ENCODE measurements around the gene CD99L2. TPM values are rescaled to one million over a fixed set of nuclear protein-coding genes. Genes with fewer than 3 reads are reported as not detected.
"Not testable (repeated sequence)": the region's sequence is repeated elsewhere in the genome, so short reads cannot be mapped to it uniquely, and the experiment has no call there.

The CD99L2 gene
- total RNA-seq, 1 experiment from 2014 or later: 7.3 TPM

DNA sequence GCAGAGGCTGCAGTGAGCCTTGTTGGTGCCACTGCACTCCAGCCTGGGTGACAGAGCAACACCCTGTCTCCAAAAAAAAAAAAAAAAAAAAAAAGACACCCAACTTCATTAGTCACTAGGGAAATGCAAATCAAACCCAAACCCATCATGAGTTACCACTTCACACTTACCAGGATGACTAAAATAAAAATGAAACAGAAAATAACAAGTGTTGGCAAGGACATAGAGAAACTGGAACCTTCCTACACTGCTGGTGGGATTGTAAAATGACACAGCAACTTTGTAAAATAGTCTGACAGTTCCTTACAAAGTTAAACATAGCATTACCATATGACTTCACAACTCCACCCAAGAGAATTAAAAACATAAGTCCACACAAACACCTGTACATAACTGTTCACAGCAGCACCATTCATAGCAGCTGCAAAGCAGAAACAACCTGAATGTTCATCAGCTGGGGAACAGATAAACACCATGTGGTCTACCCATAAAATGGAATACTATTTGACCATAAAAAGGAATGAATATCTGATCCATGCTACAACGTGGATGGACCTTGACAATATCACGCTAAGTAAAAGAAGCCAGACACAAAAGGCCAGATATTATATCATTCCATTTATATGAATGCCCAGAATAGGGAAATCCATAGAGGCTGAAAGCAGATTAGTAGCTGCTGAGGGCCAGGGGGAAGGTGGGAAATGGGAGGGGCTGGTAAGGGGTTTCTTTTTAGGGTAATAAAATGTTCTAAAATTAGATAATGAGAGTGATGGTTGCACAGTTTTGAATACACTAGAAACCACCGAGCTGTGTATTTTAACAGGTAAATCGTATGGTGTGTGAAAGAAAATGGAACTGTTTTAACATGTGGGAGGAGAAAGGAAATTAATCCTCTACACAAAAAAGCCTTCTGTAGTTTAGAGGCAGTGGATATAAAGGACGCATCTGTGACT, 18.3 kb downstream of the CD99L2 start:
- Histone ChIP-seq H4K8ac (replicated peaks; ENCODE audit: insufficient read length, low read depth, low read length) (no peak overlapping the region), H2BK5ac (ENCODE audit: insufficient read length, low read length) (no peak overlapping the region), H3K4ac (ENCODE audit: low read depth, low read length) (no peak overlapping the region), H3K79me2 (ENCODE audit: insufficient read depth, low read length) (no peaks in the 10 kb centered on the region; the same call in 1 of the 2 replicates), H3K56ac (ENCODE audit: insufficient read length, low read depth, low read length) (no peak overlapping the region), H2AK5ac (ENCODE audit: insufficient read length, low read length) (no peak overlapping the region), H3K79me1 (ENCODE audit: insufficient read depth, low read depth, low read length, poor library complexity, severe bottlenecking) (peaks cover 3% of the 10 kb centered on the region), H3K4me2 (ENCODE audit: insufficient read depth, insufficient read length, low read length) (no peak overlapping the region), H2BK15ac (ENCODE audit: low read depth, low read length) (no peak overlapping the region), H3K4me1 (ENCODE audit: insufficient read depth, low read length) (peaks cover 2% of the 10 kb centered on the region; the same call in 1 of the 2 replicates), H3K23me2 (ENCODE audit: insufficient read length, low read depth, low read length, poor library complexity, severe bottlenecking) (no peaks in the 10 kb centered on the region), H2BK120ac (ENCODE audit: low read depth, low read length, poor library complexity, severe bottlenecking) (no peak overlapping the region), H4K91ac (ENCODE audit: insufficient read length, low read depth, low read length) (no peak overlapping the region), H3K14ac (ENCODE audit: insufficient read depth, low read length) (no peak overlapping the region), H3K27me3 (ENCODE audit: insufficient read depth, low read length) (no peaks in the 10 kb centered on the region), H2AFZ (ENCODE audit: low read length) (no peak overlapping the region), H3K9ac (ENCODE audit: extremely low read depth, insufficient read length, low read length) (no peak overlapping the region), H3K23ac (ENCODE audit: insufficient read length, low read depth, low read length) (no peak overlapping the region), H3T11ph (ENCODE audit: low read length) (no peak overlapping the region), H2BK20ac (ENCODE audit: low read depth, low read length, poor library complexity, severe bottlenecking) (no peak overlapping the region), H3K18ac (ENCODE audit: insufficient read length, low read depth, low read length) (no peak overlapping the region), H2BK12ac (ENCODE audit: insufficient read length, low read depth, low read length) (no peak overlapping the region), H4K5ac (ENCODE audit: insufficient read length, low read depth, low read length) (no peak overlapping the region), H4K20me1 (ENCODE audit: control insufficient read depth, insufficient read depth, insufficient read length) (no peaks in the 10 kb centered on the region), H3K9me3 (ENCODE audit: control insufficient read depth, low read depth, low read length) (peaks cover 6% of the 10 kb centered on the region), H3K27ac (ENCODE audit: insufficient read length, low read depth, low read length) (no peak overlapping the region)
- no CpG with 5 or more reads among the region's 5 CpGs for WGBS (ENCODE audit: extremely low coverage, insufficient read length, low lambda C conversion rate)
- Mint-ChIP-seq H3K27me3 (ENCODE audit: low read depth) (no peaks in the 10 kb centered on the region), H3K27ac (no peak overlapping the region), H3K36me3 (ENCODE audit: insufficient read depth in 1 of 3, low read depth in 3 of 3) (peaks cover 16 to 25% (median 20%) of the 10 kb centered on the region in 3 experiments), H3K4me3 (no peak overlapping the region), H3K4me1 (0 out of 4 replicates have a peak, but pooled peaks cover 0 to 2% of the 10 kb centered on the region in 2 experiments), H3K9me3 (peaks cover 62 to 77% of the 10 kb centered on the region in 2 experiments)
- DNase-seq: no peak
- TF ChIP-seq, protein P1, sequence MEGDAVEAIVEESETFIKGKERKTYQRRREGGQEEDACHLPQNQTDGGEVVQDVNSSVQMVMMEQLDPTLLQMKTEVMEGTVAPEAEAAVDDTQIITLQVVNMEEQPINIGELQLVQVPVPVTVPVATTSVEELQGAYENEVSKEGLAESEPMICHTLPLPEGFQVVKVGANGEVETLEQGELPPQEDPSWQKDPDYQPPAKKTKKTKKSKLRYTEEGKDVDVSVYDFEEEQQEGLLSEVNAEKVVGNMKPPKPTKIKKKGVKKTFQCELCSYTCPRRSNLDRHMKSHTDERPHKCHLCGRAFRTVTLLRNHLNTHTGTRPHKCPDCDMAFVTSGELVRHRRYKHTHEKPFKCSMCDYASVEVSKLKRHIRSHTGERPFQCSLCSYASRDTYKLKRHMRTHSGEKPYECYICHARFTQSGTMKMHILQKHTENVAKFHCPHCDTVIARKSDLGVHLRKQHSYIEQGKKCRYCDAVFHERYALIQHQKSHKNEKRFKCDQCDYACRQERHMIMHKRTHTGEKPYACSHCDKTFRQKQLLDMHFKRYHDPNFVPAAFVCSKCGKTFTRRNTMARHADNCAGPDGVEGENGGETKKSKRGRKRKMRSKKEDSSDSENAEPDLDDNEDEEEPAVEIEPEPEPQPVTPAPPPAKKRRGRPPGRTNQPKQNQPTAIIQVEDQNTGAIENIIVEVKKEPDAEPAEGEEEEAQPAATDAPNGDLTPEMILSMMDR (conservative IDR thresholded peaks at IDR 0.05): no peak

DNA sequence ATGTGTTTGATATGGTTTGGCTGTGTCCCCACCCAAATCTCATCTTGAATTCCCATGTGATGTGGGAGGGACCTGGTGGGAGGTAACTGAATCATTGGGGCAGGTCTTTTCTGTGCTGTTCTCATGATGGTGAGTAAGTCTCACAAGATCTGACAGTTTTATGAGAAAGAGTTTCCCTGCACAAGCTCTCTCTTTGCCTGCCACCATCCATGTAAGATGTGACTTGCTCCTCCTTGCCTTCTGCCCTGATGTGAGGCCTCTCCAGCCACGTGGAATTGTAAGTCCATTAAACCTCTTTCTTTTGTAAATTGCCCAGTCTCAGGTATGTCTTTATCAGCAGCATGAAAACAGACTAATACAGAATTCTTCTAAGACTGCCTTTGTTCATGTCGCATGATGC, 22.8 kb downstream of the CD99L2 start:
- not testable (repeated sequence) for H2BK120ac ChIP-seq (ENCODE audit: low read depth, low read length, poor library complexity, severe bottlenecking); H3K4me3 Mint-ChIP-seq; H3K27ac Mint-ChIP-seq; H4K20me1 ChIP-seq (ENCODE audit: control insufficient read depth, insufficient read depth, insufficient read length); DNase-seq; H3K9me3 ChIP-seq (ENCODE audit: control insufficient read depth, low read depth, low read length); H3K79me2 ChIP-seq (ENCODE audit: insufficient read depth, low read length); H2BK15ac ChIP-seq (ENCODE audit: low read depth, low read length); H3K4me2 ChIP-seq (ENCODE audit: insufficient read depth, insufficient read length, low read length); H3K56ac ChIP-seq (ENCODE audit: insufficient read length, low read depth, low read length); H3K18ac ChIP-seq (ENCODE audit: insufficient read length, low read depth, low read length); H4K8ac ChIP-seq (replicated peaks; ENCODE audit: insufficient read length, low read depth, low read length); H3K27ac ChIP-seq (ENCODE audit: insufficient read length, low read depth, low read length); H2AK5ac ChIP-seq (ENCODE audit: insufficient read length, low read length); H3K27me3 Mint-ChIP-seq (ENCODE audit: low read depth); H3K14ac ChIP-seq (ENCODE audit: insufficient read depth, low read length); H3K27me3 ChIP-seq (ENCODE audit: insufficient read depth, low read length); H4K91ac ChIP-seq (ENCODE audit: insufficient read length, low read depth, low read length); H3T11ph ChIP-seq (ENCODE audit: low read length); H2BK5ac ChIP-seq (ENCODE audit: insufficient read length, low read length); H4K5ac ChIP-seq (ENCODE audit: insufficient read length, low read depth, low read length); H3K4me1 ChIP-seq (ENCODE audit: insufficient read depth, low read length); H2BK20ac ChIP-seq (ENCODE audit: low read depth, low read length, poor library complexity, severe bottlenecking); H2BK12ac ChIP-seq (ENCODE audit: insufficient read length, low read depth, low read length); H3K79me1 ChIP-seq (ENCODE audit: insufficient read depth, low read depth, low read length, poor library complexity, severe bottlenecking); H2AFZ ChIP-seq (ENCODE audit: low read length); H3K9ac ChIP-seq (ENCODE audit: extremely low read depth, insufficient read length, low read length); H3K23ac ChIP-seq (ENCODE audit: insufficient read length, low read depth, low read length); H3K4ac ChIP-seq (ENCODE audit: low read depth, low read length); H3K23me2 ChIP-seq (ENCODE audit: insufficient read length, low read depth, low read length, poor library complexity, severe bottlenecking)
- WGBS (ENCODE audit: extremely low coverage, insufficient read length, low lambda C conversion rate): no CpG with 5 or more reads among the region's 2 CpGs
- peaks cover 65 to 88% of the 10 kb centered on the region in 2 experiments for H3K9me3 Mint-ChIP-seq
- H3K36me3 Mint-ChIP-seq (ENCODE audit: insufficient read depth in 1 of 3, low read depth in 3 of 3): peaks cover 18 to 27% (median 20%) of the 10 kb centered on the region in 3 experiments
- peaks cover 26 to 29% of the 10 kb centered on the region in 2 experiments for H3K4me1 Mint-ChIP-seq
